CD4-positive, alpha-beta T cell treated with Interleukin-17A for 1 hour (primary cell): Measurements from ENCODE around the gene POLR2A.

Experiments used
- DNase-seq: peaks from one replicate; pipeline ENCODE4 v3.0.0-alpha.2; 2020

The POLR2A gene

DNA sequence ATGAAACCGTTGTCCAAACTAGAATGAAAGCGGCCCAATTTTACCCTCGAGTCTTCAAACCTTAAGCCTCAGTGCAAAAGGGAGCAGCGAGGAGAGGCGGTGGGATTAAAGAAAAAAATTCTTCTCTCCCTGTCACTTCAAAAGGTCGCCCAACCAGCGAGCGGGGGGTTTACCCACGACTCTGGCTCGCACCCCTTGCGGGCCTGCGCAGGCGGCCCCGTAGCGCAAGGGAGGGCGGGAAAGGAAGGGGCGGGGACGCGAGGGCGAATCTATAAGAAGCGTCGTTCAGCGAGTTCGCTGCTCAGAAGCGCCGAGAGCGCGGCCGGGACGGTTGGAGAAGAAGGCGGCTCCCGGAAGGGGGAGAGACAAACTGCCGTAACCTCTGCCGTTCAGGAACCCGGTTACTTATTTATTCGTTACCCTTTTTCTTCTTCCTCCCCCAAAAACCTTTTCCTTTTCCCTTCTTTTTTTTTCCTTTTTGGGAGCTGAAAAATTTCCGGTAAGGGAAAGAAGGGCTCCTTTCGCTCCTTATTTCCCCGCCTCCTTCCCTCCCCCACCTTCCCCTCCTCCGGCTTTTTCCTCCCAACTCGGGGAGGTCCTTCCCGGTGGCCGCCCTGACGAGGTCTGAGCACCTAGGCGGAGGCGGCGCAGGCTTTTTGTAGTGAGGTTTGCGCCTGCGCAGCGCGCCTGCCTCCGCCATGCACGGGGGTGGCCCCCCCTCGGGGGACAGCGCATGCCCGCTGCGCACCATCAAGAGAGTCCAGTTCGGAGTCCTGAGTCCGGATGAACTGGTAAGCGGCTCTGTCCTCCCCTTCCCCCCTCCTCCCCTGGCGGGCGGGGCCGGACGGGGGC, at the start of gene POLR2A:
Gene POLR2A, plus strand, starts transcription at position 300 of the 852 bp plus-strand sequence.
- DNase-seq, result peak; percentile 99

DNA sequence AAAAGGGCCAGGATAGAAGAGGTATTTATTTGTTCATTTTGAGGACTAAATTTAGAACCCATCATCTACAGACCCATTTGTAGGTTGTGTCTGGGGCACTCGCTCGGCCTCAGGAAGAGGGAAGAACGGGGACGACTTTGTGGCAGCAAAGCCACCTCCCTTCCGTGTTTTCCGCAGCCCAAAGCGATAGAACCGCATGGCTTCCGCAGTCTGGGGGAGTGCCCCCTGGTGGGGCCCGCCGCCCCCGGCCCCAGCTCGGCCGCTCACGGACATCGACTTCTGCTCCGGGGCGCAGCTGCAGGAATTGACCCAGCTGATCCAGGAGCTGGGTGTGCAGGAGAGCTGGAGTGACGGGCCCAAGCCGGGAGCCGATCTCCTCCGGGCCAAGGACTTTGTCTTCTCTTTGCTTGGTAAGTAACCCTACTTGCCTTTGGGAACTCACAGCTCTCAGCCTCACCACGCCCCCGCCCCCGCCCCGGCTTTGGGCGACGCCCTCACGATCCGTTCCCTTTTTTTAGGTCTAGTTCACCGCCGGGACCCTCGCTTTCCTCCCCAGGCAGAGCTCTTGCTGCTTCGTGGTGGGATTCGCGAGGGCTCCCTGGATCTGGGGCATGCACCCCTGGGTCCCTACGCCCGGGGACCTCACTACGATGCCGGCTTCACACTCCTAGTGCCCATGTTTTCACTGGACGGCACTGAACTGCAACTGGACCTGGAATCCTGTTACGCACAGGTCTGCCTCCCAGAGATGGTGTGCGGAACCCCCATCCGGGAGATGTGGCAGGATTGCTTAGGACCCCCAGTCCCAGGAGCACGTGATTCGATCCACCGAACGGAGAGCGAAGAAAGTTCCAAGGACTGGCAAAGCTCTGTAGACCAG, 48.2 kb upstream of the POLR2A start:
- peak; percentile 61 for DNase-seq

DNA sequence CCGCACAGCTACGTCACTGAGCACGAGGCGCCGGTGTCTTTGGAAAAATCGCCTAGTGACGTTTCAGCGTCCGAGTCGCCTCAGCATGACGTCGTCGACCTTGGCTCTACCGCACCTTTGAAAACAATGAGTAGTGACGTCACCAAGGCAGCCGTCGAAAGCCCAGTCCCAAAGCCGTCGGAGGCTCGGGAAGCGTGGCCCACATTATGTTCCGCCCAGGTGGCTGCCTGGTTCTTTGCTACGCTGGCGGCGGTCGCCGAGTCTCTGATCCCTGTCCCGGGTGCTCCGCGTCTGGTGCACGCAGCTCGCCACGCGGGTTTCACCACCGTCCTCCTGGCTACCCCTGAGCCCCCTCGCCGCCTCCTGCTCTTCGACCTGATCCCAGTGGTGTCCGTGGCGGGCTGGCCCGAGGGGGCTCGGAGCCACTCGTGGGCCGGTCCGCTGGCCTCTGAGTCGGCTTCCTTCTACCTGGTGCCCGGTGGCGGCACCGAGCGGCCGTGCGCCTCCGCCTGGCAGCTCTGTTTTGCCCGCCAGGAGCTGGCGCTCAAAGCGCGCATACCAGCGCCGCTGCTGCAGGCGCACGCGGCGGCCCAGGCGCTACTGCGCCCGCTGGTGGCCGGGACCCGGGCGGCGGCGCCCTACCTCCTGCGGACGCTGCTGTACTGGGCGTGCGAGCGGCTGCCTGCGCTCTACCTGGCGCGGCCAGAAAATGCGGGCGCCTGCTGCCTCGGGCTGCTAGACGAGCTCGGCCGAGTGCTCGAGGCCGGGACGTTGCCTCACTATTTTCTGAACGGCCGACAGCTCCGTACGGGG, 47.4 kb upstream of the POLR2A start:
- peak; percentile 83 for DNase-seq

GRCh38 chr17:7437369-7437863, 46.8 kb upstream of the POLR2A start:
- DNase-seq, result no peak

DNA sequence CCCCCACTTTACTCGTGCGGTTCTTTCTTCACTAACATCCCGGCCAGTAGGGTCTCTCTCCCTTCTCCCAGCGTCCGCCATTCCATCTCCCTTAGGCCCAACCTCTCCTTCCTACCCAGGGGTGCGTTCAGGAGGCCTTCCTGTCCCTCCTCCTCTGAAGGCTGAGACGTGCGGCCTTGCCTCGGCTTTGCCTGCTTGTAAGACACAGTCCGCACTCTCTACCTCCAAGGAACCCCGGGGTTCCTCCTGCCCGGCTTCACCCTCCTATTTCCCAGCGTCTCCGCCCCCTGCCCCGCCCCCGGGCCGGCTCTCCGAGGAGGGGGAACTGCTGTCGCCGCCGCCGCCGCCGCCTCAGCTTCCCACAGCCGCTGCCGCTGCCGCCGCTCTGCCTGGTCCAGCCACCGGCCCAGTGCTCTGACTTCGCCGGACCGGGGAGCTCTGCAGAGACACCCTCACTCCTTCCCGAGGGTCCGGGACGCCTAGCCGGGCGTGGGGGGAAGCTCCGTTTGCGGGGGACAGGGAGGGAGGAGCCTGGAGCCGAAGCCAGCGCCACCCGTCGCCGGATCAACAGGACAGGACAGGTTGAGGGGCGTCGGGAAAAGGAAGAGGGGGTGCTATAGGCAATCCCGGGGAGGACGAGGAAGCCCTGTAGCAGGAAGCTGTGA, 46.1 kb upstream of the POLR2A start:
- peak; percentile 54 for DNase-seq

GRCh38 chr17:7438656-7439460, 45.3 kb upstream of the POLR2A start:
- no peak for DNase-seq

DNA sequence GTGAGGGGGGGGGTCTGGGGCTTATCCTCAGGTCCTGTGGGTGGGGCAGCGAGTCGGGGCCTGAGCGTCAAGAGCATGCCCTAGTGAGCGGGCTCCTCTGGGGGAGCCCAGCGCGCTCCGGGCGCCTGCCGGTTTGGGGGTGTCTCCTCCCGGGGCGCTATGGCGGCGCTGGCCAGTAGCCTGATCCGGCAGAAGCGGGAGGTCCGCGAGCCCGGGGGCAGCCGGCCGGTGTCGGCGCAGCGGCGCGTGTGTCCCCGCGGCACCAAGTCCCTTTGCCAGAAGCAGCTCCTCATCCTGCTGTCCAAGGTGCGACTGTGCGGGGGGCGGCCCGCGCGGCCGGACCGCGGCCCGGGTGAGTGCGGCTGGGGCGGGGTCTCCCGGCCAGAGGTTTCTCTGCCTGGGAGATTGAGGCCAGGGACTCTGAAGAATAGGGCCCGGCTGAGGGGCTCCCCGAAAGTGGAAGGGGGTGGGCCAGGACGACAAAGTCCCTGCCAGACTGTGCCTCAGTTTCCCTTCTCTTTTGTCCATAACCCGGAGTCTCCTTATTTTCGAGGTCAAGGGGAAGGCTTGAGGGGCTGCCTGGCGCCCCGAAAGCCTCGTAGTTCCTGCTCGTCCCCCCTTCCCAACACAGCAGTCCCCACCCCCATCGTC, 44.6 kb upstream of the POLR2A start, which contains the start of gene FGF11:
Gene FGF11, plus strand, starts transcription at position 51 of the 651 bp plus-strand sequence. Its CDS starts 109 bp downstream, at position 160.
- DNase-seq, result no peak

GRCh38 chr17:7440113-7440833, 43.9 kb upstream of the POLR2A start:
- DNase-seq, result peak; percentile 41

- no peak for DNase-seq
Observed at GRCh38 chr17:7440834-7441195, 43.4 kb upstream of the POLR2A start.

GRCh38 chr17:7441266-7441665, 42.9 kb upstream of the POLR2A start:
- DNase-seq, result no peak

DNA sequence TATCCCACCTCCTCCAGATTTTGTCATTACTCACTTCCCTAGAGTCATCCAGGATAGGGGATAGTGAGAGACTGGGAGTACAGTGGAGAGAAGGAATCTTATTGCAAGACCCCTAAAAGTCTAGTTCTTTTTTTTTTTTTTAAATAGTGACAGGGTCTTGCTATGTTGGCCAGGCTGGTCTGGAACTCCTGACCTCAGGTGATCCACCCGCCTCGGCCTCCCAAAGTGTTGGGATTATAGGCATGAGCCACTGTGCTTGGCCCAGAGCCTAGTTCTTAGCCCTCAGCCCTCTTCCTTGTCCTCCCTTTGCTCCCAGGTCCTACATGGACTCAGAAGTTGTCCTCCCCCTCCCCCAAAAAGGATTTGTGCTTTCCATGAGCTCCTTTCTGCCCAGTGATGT, 42.0 kb upstream of the POLR2A start:
- DNase-seq, result no peak

DNA sequence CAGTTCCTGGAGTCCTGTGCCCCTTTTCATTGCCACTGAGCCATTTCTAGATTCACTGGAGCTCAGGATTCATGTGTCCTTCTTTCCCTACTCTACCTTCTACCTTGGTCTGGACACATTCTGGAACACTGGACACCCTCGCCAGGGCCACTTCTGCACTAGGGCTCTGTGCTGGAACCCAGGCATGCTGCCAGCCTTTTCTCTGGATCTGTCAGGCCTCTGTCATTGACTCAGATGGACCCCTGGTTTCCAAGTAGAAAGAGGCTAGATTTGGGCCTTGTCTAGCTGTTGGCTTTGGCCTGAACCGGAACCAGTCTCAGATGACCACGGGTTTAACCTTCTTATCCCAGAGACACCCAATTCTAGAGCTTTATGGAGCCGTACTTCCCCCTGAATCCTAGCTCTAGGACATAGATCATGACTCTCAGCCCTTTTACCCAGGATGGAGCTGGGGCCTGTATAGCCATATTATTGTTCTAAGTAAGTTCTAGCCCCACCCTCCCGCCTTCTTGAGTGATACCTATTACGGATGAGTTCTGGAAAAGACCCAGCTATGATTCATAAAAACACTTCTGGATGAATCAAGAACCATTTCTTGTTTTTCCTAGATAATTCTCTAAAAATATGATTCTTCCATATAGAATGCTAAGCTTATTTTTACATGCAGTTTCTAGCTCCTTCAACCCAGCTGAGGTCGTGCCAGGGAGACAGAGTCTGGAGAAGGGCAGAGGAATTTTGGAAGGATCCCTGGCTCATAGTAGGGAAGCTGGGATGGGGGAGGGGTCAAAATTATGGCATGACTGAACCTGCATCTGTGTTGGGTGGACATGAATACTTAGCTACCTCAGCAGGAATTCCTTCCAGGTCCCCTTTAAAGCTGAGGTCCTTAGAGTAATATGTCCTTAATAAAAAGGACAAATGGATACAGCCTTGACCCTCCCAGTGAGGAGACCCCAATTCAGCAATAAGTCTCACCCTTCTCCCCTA, 40.4 kb upstream of the POLR2A start:
- no peak for DNase-seq

DNA sequence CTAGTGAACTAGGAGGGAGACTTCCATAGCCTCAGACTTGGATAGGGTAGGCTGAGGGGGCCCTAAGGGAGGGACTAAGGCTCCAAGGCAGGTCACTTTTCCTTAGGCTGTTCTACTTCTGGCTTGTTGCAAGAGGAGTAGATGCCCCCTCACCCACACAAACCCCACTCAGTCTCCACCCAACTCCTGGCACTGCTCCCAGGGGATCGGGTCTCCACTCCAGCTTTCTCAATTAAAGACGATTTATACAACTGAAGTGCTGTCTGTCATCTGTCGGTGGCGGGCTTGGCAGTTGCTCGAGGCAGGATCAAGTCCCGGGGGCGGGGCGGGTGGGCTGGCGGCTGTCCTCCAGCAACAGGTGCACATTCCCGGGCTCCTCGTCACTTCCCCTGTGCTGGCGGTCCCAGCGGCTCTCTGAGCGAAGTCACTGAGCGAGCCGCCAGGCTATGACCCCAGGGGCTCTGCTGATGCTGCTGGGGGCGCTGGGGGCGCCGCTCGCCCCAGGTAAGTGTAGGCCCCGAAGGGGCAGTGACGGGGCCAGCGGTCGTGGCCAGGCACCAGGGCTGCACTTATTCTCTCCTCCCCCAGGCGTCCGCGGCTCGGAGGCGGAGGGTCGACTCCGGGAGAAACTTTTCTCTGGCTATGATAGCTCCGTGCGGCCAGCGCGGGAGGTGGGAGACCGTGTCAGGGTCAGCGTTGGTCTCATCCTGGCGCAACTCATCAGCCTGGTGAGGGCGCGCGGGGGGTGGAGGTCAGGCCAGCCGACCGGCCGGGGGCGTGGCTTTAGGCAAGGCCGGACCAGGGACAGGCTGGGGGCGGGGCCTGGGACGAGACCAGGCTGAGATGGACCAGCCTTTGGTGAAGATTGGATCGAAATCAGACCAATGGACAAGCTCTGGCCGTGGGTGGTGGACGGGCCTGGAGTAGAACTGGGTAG, 39.2 kb upstream of the POLR2A start, which contains the start of gene CHRNB1:
Gene CHRNB1, plus strand, starts transcription at position 380 of the 937 bp plus-strand sequence. Its CDS starts 67 bp downstream, at position 447.
- no peak for DNase-seq

GRCh38 chr17:7445619-7445968, 38.6 kb upstream of the POLR2A start:
- peak; percentile 47 for DNase-seq

DNA sequence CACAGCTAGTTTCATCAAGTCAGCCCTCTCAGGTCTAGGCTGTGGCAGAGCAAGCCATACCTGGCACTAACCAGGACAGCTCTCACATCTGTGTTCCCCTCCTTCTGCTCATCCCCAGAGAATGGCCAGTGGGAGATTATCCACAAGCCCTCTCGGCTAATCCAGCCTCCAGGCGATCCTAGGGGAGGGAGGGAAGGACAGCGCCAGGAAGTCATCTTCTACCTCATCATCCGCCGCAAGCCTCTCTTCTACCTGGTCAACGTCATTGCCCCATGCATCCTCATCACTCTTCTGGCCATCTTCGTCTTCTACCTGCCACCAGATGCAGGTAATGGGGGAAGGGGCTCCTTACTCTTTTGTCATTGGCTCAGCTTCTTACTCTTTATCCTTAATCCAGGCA, 35.7 kb upstream of the POLR2A start:
- DNase-seq, result no peak

DNA sequence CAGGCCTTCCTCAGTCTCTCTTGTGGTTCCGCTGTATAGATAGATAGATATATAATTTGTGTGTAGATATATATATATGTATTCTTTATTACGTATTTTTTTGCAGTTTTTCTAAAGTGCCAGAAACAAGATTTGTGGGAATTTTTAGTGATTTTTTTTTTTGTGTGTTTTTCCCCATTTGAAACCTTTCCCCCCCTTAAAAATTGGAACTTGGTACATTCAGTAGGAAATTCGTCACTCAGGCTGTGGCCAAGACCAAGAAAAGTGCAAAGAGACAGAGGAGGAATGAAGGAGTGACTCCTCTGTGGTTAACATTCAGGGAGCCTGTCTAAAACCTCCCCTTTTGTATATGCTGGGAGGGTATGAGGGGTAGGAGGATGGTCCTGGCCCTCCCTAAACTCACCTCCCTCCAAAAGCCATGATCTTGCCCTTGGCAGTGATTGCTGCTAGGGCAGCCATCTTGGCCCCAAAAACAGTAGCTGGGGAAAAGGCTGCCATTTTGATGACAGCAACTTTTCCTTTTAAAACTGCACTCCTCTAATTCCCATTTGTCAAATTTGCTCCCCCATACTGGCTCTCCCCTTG, 24.1 kb upstream of the POLR2A start:
- no peak for DNase-seq
